ENCODE results near the gene CD74. TPM values are rescaled to one million over a fixed set of nuclear protein-coding genes. Genes with fewer than 3 reads are reported as not detected.

Gene CD74
- total and polyA plus RNA-seq, 4 donors = 176 to 327 (median 257) TPM

DNA sequence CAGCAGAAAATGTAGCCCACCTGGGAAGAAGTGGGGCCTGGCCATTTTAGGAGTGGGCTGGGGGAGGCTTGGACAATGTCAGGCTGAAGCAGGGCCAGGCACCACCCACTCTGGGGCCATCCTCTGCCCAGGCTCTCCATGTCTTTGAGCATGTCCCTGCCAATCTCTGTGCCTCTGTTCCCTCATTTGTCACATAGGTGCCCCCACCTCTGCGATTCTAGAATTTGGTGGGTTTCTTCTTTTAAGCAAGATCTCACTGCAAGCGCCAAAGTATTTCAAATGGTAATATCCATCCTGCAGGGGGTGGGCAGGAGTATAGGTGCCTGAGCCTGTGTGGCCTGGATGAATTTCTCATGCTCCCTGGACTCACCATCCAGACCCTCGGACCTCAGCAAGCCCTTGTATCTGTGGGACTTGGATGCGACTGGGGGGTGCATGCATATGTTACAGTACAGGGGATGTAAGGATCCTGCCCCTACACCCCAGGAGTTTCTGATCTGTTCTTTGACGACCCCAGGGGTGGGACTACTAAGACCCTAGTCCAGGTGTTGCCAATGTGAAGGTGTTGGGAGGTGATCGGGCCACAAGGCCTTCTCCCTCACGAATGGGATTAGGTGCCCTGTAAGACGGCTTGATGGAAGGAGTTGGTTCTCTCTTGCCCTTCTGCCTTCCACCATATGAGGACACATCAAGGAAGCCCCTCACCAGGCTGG is 4.3 kb downstream of the CD74 start:
- 91% methylated on average over 8 of the region's 8 CpGs for WGBS
- H3K9me3 ChIP-seq (ENCODE audit: control insufficient read depth in 4 of 4, low read length in 3 of 4) = no peaks in the 10 kb centered on the region
- TF ChIP-seq, protein P1, sequence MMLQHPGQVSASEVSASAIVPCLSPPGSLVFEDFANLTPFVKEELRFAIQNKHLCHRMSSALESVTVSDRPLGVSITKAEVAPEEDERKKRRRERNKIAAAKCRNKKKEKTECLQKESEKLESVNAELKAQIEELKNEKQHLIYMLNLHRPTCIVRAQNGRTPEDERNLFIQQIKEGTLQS (IDR thresholded peaks at IDR 0.05) = no peak
- no peak for TF ChIP-seq NR2F2 (IDR thresholded peaks at IDR 0.05)
- TF ChIP-seq, protein P2, sequence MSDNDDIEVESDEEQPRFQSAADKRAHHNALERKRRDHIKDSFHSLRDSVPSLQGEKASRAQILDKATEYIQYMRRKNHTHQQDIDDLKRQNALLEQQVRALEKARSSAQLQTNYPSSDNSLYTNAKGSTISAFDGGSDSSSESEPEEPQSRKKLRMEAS (IDR thresholded peaks at IDR 0.05) = no peak
- no peak for TF ChIP-seq RAD21 (IDR thresholded peaks at IDR 0.05)
- no peak for TF ChIP-seq GABPA (IDR thresholded peaks at IDR 0.05 in 1 of 2, conservative IDR thresholded peaks at IDR 0.05 in 1 of 2)
- TF ChIP-seq RXRA (IDR thresholded peaks at IDR 0.05) = no peak
- no peak for TF ChIP-seq FOXA1 (IDR thresholded peaks at IDR 0.05)
- TF ChIP-seq, protein P3, sequence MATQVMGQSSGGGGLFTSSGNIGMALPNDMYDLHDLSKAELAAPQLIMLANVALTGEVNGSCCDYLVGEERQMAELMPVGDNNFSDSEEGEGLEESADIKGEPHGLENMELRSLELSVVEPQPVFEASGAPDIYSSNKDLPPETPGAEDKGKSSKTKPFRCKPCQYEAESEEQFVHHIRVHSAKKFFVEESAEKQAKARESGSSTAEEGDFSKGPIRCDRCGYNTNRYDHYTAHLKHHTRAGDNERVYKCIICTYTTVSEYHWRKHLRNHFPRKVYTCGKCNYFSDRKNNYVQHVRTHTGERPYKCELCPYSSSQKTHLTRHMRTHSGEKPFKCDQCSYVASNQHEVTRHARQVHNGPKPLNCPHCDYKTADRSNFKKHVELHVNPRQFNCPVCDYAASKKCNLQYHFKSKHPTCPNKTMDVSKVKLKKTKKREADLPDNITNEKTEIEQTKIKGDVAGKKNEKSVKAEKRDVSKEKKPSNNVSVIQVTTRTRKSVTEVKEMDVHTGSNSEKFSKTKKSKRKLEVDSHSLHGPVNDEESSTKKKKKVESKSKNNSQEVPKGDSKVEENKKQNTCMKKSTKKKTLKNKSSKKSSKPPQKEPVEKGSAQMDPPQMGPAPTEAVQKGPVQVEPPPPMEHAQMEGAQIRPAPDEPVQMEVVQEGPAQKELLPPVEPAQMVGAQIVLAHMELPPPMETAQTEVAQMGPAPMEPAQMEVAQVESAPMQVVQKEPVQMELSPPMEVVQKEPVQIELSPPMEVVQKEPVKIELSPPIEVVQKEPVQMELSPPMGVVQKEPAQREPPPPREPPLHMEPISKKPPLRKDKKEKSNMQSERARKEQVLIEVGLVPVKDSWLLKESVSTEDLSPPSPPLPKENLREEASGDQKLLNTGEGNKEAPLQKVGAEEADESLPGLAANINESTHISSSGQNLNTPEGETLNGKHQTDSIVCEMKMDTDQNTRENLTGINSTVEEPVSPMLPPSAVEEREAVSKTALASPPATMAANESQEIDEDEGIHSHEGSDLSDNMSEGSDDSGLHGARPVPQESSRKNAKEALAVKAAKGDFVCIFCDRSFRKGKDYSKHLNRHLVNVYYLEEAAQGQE (IDR thresholded peaks at IDR 0.05) = no peak
- no peak for TF ChIP-seq JUND (IDR thresholded peaks at IDR 0.05)
- no peak for TF ChIP-seq FOXA2 (IDR thresholded peaks at IDR 0.05)
- H3K27ac ChIP-seq (ENCODE audit: low read depth in 1 of 2, low read length in 2 of 2) = no peak overlapping the region
- H3K27me3 ChIP-seq (ENCODE audit: control insufficient read depth in 4 of 4, insufficient read depth in 4 of 4, low read length in 3 of 4) = no peaks in the 10 kb centered on the region
- peaks cover 0 to 4% (median 3%) of the 10 kb centered on the region in 4 donors for H3K36me3 ChIP-seq (ENCODE audit: control insufficient read depth in 4 of 4, insufficient read depth in 3 of 4, low read depth in 1 of 4, low read length in 3 of 4)
- H3K9ac ChIP-seq (ENCODE audit: low read depth in 1 of 2, low read length in 2 of 2) = no peak overlapping the region
- no peak for DNase-seq (ENCODE audit: low spot score)
- peaks cover 0 to 29% (median 15%) of the 10 kb centered on the region in 4 donors for H3K4me1 ChIP-seq (ENCODE audit: control insufficient read depth in 4 of 4, insufficient read depth in 4 of 4, low read length in 3 of 4)
- H3K4me3 ChIP-seq (ENCODE audit: low read depth in 1 of 3, low read length in 3 of 3) = no peak overlapping the region

DNA sequence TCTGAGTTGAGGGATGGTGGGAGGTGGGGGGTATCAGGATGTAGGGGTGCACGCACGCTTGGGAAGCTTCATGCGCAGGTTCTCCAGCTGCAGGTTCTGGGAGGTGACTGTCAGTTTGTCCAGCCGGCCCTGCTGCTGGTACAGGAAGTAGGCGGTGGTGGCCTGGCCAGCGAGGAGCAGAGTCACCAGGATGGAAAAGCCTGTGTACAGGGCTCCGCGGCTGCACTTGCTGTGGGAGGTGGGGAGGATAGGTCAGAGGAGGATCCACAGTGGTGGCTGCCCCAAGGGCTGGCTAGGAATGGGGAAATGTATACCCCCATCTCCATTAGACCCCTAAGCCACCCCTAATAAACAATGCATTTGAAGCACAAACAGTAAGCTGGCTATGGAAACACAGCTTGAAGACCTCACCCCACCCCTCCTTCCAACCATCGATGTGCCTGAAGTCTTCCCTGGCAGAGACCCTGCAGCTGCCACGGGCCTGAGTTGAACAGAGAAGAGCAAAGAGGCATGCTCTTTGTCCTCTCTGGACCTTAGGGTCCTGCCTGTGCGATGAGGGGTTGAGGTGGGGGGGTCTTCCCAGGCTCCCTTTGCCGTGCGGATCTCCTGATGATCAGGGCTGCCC is 5.5 kb downstream of the CD74 start:
- Histone ChIP-seq H3K27me3 (ENCODE audit: control insufficient read depth in 4 of 4, insufficient read depth in 4 of 4, low read length in 3 of 4) (no peaks in the 10 kb centered on the region), H3K36me3 (ENCODE audit: control insufficient read depth in 4 of 4, insufficient read depth in 3 of 4, low read depth in 1 of 4, low read length in 3 of 4) (peaks cover 0 to 15% (median 8%) of the 10 kb centered on the region in 4 donors), H3K4me3 (ENCODE audit: low read depth in 1 of 3, low read length in 3 of 3) (no peak overlapping the region), H3K27ac (ENCODE audit: low read depth in 1 of 2, low read length in 2 of 2) (no peak overlapping the region), H3K9me3 (ENCODE audit: control insufficient read depth in 4 of 4, low read length in 3 of 4) (no peaks in the 10 kb centered on the region), H3K4me1 (ENCODE audit: control insufficient read depth in 4 of 4, insufficient read depth in 4 of 4, low read length in 3 of 4) (peaks cover 0 to 27% (median 13%) of the 10 kb centered on the region in 4 donors), H3K9ac (ENCODE audit: low read depth in 1 of 2, low read length in 2 of 2) (no peak overlapping the region)
- no peak for DNase-seq (ENCODE audit: low spot score)
- TF ChIP-seq TAF1 (conservative IDR thresholded peaks at IDR 0.05) = no peak
- TF ChIP-seq, protein P2 (IDR thresholded peaks at IDR 0.05) = no peak
- WGBS = 79% methylated on average over 13 of the region's 13 CpGs

DNA sequence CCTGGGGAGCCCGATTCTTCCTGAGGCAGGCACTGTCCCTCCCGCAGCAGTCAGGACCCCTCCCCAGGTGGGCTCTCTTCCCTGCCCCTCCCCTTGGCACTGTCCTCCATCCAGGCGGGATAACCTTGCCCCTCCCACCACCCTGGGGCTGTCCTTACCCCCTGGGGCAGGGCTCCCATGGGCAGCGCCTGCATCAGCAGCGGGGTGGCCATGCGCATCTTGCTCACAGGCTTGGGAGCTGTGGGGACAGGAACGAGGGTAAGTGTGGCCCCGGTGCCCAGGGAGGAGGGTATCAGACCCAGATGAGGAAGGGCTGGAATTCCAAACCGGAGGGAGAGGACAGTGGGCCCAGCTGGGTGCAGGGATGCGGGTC is 6.0 kb downstream of the CD74 start:
- Histone ChIP-seq H3K9ac (ENCODE audit: low read depth in 1 of 2, low read length in 2 of 2) (no peak overlapping the region), H3K36me3 (ENCODE audit: control insufficient read depth in 4 of 4, insufficient read depth in 3 of 4, low read depth in 1 of 4, low read length in 3 of 4) (peaks cover 0 to 17% (median 10%) of the 10 kb centered on the region in 4 donors), H3K4me1 (ENCODE audit: control insufficient read depth in 4 of 4, insufficient read depth in 4 of 4, low read length in 3 of 4) (peaks cover 0 to 22% (median 11%) of the 10 kb centered on the region in 4 donors), H3K4me3 (ENCODE audit: low read depth in 1 of 3, low read length in 3 of 3) (no peak overlapping the region), H3K9me3 (ENCODE audit: control insufficient read depth in 4 of 4, low read length in 3 of 4) (no peaks in the 10 kb centered on the region), H3K27ac (ENCODE audit: low read depth in 1 of 2, low read length in 2 of 2) (no peak overlapping the region), H3K27me3 (ENCODE audit: control insufficient read depth in 4 of 4, insufficient read depth in 4 of 4, low read length in 3 of 4) (no peaks in the 10 kb centered on the region)
- DNase-seq (ENCODE audit: low spot score) = no peak
- WGBS = 86% methylated on average over 10 of the region's 10 CpGs
- no peak for TF ChIP-seq GABPA (IDR thresholded peaks at IDR 0.05 in 1 of 2, conservative IDR thresholded peaks at IDR 0.05 in 1 of 2)
- TF ChIP-seq FOXA1 (IDR thresholded peaks at IDR 0.05) = no peak
- TF ChIP-seq, protein P4, sequence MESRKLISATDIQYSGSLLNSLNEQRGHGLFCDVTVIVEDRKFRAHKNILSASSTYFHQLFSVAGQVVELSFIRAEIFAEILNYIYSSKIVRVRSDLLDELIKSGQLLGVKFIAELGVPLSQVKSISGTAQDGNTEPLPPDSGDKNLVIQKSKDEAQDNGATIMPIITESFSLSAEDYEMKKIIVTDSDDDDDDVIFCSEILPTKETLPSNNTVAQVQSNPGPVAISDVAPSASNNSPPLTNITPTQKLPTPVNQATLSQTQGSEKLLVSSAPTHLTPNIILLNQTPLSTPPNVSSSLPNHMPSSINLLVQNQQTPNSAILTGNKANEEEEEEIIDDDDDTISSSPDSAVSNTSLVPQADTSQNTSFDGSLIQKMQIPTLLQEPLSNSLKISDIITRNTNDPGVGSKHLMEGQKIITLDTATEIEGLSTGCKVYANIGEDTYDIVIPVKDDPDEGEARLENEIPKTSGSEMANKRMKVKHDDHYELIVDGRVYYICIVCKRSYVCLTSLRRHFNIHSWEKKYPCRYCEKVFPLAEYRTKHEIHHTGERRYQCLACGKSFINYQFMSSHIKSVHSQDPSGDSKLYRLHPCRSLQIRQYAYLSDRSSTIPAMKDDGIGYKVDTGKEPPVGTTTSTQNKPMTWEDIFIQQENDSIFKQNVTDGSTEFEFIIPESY (IDR thresholded peaks at IDR 0.05) = no peak
- no peak for TF ChIP-seq HNF4A (conservative IDR thresholded peaks at IDR 0.05)
- no peak for TF ChIP-seq TAF1 (conservative IDR thresholded peaks at IDR 0.05)
- TF ChIP-seq FOXA2 (IDR thresholded peaks at IDR 0.05) = no peak
- TF ChIP-seq EGR1 (IDR thresholded peaks at IDR 0.05; ENCODE audit: low read depth in 2 of 2) = no peak
- TF ChIP-seq, protein P3 (IDR thresholded peaks at IDR 0.05) = no peak
- no peak for TF ChIP-seq RAD21 (IDR thresholded peaks at IDR 0.05)
- no peak for TF ChIP-seq JUND (IDR thresholded peaks at IDR 0.05)
- TF ChIP-seq, protein P2 (IDR thresholded peaks at IDR 0.05) = no peak
- TF ChIP-seq YY1 (IDR thresholded peaks at IDR 0.05) = no peak
